ENCODE results near the gene ADAMTS15.

GRCh38 chr11:130413405-130414106 is 34.9 kb upstream of the ADAMTS15 start:
- TF ChIP-seq USF2 (IDR thresholded peaks at IDR 0.05; ENCODE audit: low read depth, low read length) (no peak), MAZ (IDR thresholded peaks at IDR 0.05; ENCODE audit: borderline replicate concordance, low read depth, low read length) (no peak), CTCF (conservative IDR thresholded peaks at IDR 0.05; ENCODE audit: low read depth, low read length) (no peak), CHD1 (IDR thresholded peaks at IDR 0.05; ENCODE audit: low read depth, low read length) (no peak), CEBPB (IDR thresholded peaks at IDR 0.05; ENCODE audit: low read depth, low read length) (peak; percentile 43)

Data from IMR-90 (cell line).